ENCODE data around the gene LSM14B.
"Not testable (repeated sequence)": the region's sequence is repeated elsewhere in the genome, so short reads cannot be mapped to it uniquely, and the experiment has no call there.

Gene LSM14B

DNA sequence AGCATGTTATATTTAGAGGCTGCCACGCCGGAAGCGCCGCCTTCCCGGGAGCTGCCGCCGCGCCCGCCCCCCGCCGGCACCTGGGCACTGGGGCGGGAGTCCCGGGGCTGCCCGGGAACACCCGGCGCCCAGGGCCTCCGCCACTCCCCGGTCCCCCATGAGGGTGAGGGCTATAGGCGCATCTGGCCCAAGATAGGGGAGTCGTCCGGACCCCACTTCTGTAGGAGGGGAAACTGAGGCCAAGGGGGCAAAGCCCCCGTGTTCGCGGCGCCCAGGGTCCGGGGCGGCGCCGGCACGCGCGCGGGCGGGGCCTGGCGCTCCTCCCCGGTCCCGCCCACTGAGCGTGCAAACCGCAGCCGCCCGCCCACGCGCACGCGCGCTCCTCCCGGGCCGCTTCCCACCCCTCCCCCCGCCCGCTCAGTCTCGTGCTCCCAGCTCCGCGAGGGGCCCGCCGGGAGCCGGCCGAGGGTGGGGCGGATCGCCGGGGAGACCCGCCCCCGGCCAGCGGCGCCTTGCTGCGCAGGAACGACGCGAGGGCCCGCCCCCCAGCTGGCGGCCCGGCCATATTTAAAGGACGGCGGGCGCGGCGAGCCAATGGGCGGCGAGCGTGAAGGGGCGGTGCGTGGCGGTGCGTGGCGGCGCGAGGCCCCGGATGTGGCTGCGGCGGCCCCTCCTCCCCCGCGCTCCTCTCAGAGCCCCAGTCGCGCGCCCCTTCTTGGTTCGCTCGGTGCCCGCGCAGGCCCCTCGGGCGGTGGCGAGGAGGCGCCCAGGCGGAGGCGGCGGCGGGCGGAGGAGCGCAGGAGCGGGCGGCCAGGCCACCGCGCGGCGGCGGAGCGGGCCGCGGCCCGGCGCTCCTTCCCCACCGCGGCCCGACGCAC is at the start of gene LSM14B:
LSM14B (plus strand) TSS at position 700 of the 878 bp plus-strand sequence. CDS start 192 bp downstream, outside the sequence.
- DNase-seq = peak; percentile 99

DNA sequence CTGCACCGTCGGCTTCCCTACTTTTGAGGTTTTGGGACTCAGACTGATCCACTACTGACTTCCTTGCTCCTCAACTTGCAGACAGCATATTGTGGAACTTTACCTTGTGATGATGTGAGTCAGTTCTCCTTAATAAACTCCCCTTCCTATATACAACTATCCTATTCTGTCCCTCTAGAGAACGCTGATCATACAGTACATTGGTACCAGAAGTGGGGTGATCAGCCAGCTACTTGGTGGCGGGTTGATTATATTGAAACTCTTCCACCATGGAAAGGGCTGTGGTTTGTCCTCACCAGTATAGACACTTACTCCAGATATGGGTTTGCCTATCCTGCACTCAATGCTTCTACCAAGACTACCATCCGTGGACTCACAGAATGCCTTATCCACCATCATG is 49.0 kb upstream of the LSM14B start:
- DNase-seq = no peak

DNA sequence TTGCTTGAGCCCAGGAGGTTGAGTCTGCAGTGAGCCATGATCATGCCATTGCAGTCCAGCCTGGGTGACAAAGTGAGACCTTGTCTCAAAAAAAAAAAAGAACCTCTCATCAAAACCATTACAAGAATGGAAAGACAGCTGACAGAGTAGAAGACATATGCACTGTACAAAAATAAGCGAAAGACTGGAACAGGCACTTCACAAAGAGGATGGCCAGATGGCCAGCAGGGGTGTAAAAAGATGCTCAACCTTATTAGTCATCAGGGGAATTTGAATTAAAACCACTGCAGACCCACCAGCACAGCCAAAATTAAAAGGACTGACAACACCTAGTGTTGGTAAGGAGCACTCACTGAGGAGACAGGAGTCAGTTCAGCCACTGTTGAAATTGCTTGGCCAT is 43.1 kb upstream of the LSM14B start:
- DNase-seq = no peak

DNA sequence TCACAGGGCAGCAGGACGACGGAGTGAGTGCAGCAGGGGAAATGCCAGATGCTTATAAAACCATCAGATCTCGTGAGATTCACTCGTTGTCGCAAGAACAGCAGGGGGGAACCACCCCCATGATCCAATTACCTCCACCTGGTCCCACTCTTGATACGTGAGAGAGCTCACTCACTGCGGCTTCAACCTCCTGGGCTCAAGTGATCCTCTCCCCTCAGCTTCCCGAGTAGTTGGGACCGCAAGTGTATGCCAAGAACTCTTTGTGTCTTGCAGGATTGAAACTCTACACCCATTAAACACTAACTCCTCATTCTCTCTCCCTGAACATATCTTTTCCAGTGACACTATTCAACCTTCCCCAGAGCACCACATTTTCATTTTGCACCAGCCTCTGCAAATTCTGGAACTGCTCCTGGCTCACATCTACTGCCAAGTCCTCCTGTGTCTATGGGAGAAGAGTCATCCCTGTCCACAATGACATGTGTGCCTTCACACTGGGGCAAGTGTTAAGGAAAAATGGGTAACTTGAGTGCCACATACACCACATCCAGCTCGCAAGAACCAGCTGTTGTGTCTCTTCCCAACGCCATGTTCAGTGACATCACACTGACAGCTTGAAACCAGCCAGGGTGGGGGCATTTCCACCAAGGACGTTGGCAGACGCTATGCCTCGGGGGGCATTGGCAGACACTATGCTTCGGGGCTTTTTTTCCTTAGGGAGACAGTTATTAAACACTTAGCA is 41.9 kb upstream of the LSM14B start:
- DNase-seq = no peak

DNA sequence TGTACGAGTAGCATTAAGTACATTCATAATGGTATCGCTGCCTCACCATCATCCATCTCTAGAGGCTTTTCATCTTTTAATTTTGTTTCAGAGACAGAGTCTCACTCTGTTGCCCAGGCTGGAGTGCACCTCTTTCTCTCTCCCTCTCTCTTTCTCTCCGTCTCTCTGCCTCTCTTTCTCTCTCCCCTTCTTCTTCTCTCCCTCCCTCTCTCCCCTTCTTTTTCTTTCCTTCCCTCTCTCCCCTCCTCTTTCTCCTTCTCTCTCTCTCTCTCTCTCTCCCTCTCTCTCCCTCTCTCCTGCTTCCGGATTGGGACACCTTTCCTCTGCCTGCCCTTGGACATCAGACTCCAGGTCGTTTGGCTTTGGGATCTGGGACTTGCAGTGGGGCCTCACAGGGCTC is 39.0 kb upstream of the LSM14B start:
- DNase-seq = no peak

DNA sequence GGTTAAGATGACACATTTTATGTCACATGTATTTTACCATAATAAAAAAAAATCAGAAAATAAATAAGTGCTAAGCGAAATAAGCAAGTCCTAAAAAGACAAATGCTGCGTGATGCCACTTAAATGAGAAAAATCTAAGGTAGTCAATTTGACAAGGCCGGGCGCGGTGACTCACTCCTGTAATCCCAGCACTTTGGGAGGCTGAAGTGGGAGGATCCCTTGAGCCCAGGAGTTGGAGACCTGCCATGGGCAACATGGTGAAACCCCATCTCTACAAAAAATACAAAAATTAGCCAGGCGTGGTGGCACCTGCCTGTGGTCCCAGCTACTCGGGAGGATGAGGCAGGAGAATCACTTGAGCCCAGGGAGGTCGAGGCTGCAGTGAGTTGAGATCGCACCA is 38.1 kb upstream of the LSM14B start:
- not testable (repeated sequence) for DNase-seq

DNA sequence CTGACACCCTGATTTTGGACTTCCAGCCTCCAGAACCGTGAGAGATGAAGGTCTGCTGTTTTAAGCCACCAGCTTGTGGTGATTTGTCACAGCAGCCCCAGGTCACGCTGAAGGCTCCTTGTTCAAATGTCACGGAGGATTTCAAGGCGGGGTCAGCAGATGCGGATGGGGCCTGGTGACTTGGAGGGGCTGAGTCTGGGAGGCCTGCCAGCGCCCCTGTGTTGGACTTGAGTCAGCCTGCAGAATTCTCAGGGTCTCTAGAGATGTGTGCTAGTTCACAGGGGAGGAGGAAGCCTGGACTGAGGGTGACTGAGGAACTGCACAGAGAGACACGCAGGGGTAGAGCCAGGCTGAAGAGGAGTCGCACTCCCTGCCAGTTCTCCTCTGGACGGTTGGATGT is 37.1 kb upstream of the LSM14B start:
- no peak for DNase-seq

DNA sequence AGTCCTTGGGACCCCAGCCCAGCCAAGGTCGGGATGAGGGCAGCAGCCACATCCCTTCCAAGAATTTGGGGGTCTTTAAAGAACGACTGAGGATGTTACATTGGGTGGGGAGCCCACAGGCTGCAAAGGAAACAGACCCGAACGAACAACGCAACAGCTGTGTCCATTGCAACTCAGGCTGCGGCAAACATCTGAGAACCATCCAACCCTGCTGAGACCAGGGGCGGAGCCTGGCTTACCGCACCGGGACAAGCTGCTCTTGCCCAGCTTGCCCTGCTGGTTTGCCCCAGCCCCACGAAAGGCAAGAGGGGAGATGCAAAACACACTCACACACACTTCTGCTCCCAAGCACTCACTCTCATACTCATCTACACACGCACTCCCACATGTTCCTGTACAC is 35.0 kb upstream of the LSM14B start:
- no peak for DNase-seq

DNA sequence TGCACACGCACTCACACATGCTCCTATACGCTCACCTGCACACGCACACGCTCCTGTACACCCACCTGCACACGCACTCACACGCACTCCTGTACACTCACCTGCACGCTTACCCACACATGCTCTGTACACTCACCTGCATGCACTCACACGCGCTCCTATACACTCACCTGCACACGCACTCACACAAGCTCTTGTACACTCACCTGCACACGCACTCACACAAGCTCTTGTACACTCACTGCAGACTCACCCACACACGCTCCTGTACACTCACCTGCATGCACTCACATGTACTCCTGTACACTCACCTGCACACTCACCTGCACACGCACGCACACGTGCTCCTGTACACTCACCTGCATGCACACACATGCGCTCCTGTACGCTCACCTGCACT is 34.6 kb upstream of the LSM14B start:
- DNase-seq = no peak

DNA sequence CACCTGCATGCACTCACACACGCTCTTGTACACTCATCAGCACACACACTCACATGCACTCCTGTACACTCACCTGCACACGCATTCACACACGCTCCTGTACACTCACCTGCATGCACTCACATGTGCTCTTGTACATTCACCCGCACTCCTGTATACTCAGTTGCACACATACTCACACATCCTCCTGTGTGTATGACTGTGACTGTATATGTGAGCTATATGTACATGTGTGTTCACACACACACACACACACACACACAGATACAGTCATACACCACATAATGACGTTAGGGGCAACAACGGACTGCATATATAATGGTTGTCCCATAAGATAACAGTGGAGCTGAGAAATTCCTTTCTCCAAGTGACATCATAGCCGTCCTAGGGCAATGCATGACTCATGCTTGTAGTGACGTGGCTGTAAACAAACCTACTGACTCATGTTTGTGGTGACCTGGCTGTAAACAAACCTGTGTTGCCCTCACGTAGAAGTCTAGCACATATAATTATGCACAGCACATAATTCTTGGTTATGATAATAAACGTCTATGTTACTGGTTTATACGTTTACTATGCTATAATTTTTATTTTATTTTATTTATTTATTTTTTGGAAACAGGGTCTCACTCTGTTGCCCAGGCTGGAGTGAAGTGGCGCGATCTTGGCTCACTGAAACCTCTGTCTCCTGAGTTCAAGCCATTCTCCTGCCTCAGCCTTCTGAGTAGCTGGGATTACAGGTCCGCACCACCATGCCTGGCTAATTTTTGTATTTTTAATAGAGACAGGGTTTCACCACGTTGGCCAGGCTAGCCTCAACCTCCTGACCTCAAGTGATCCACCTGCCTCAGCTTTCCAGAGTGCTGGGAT is 33.8 kb upstream of the LSM14B start:
- DNase-seq = peak; percentile 22

DNA sequence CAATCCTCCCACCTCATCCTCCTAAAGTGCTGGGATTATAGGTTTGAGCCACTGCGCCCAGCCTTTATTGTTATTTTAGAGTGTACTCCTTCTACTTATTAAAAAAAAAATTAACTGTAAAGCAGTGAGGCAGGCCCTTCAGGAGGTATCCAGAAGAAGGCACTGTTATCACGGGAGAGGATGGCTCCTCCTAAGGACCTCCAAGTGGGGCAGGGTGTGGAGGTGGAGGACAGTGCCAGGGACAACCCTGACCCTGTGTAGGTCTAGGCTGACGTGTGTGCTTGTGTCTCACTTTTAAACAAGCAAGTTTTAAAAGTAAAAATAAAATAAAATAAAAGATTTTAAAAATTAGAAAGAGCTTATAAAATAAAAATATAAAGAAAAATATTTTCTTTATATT is 32.9 kb upstream of the LSM14B start:
- DNase-seq = peak; percentile 8

DNA sequence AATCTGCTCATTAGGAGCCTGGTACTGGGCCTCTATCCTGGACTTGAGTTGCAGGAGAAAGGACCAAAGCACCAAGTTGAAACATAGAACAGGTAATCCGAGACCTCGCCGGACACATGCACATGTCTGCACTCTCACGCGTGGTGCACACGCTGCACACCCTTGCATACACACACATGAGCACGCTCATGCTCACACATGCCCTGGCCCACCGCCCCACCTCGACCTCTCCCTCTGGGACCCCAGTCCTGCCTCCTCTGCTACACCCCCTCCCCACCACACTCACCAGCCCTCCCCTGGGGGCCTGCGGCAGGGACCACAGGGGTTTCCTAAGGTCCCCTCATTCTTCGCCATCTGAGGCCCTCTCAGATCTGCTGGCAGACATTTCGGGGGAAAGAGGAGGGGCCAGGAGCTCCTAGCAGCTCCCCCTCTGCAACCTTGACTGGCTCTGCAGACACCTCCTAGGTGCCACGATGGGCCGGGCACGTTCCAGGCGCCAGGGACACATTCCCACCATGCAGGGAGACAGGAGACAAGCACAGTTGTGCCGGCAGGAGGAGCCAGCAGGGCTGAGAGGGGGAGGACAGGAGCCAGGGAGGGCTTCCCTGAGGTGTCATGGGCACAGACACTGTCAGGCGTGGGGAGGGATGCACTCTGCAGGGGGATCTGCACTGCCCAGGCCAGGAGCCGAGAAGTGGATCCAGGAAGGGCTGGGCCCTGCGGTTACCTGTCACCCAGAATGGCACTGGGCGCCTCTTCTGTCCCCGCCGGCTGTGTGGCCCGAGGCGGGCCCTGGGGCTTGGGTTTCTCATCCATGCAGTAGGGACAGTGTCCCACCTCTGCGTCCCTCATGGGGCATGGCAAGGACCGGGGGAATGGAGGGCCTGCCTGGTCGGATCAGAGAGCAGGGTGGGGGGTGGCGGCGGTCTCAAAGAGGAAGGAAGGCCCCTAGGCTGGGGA is 25.6 kb upstream of the LSM14B start:
- no peak for DNase-seq

DNA sequence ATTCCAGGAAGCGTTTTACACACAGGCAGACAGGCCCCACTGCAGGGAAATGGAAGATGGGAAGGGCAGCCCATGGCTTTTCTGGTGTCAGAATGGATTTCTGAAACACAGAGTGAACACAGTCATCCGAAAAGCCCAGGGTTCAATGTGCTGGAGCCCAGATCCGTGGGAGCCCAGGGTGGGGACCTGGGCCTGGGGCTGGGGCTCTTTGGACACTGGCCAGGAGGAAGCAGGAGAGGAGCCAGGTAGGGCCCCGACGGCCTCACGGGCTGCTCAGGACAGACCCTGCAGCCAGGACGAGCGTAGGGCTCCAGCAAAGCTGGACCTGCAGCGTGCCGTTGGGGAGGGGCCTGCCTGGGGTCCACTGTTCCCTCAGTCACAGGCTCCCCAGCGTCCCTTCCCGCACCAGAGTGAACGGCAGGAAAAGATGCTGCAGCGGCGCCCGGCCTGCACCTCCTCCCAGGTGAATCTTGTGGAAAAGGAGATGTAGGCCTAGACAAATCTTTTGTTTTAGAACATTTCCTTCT is 24.3 kb upstream of the LSM14B start:
- DNase-seq = no peak

DNA sequence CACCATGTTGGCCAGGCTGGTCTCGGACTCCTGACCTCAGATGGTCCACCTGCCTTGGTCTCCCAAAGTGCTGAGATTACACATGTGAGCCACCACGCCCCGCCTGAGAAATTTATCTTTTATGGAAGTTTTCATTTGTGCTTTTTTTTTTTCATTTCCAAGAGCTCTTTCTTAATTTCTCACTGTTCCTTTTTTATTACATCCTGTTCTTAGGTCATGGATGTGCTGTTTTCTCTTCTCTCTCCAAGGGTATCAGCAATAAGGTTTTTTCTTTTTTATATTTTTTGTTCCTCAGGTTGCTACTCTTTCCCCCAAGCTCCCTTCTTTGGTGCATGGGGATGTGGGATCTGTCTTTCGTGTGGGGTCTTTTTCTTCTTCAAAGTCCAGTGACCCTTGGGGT is 21.2 kb upstream of the LSM14B start:
- DNase-seq = no peak

DNA sequence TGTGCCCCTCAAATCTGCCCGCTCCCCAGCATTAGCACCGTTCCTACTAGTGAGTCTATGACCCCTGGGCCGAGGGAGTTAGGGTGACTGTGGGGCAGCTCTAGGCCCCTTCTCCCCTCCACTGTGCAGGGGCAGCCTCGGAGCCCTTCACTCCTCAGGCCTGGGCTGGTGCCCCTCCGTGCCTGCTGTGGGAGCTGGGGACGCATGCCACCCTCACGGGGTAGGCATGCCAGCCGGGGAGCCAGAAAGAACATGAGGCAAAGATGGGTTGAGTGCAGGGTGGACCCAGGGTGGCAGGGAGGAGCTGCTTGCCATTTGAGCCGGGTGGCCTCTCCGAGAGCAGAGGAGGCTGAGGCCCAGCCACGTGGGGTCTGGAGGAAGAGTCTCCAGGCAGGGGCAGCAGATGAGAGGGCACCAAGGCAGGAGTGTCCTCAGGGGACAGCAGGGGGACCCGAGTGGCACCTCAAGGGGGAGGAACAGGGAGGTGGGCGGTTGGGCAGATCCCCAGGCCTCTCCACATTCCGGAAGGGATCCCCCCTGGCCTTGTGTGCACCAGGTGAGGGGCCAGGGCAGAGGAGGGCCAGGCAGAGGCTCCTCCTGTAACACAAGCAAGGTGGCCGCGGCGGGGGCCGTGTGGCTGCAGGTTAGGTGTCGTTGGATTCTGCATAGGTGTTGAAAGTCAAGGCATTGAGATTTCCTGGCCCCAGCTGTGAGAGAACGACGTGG is 18.6 kb upstream of the LSM14B start:
- no peak for DNase-seq

DNA sequence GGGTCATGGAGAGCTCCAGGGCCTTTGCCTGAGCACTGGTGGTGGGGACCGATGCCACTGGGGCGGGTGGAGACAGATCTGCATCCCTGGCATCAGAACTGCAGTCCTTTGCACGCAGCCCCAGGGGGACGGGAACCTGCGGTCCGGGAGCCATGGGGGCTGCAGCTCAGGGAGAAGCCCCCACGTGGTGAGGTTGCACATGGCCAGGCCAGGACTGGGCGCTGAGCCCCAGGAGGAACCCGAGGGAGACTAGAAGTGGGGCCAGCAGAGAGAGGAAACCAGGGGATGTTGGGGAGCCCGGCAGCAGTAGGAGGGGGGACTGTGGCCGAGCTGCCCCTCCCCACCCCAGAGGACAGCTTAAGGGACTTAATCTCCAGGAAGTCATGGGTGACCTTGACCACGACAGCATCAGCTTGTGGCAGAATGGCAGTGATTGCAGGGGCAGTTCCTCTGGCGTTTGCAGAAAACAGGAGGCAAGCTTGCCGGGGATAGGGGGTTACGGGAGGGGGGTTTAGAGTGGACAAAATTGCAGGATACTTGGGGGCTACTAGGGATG is 18.0 kb upstream of the LSM14B start:
- no peak for DNase-seq

DNA sequence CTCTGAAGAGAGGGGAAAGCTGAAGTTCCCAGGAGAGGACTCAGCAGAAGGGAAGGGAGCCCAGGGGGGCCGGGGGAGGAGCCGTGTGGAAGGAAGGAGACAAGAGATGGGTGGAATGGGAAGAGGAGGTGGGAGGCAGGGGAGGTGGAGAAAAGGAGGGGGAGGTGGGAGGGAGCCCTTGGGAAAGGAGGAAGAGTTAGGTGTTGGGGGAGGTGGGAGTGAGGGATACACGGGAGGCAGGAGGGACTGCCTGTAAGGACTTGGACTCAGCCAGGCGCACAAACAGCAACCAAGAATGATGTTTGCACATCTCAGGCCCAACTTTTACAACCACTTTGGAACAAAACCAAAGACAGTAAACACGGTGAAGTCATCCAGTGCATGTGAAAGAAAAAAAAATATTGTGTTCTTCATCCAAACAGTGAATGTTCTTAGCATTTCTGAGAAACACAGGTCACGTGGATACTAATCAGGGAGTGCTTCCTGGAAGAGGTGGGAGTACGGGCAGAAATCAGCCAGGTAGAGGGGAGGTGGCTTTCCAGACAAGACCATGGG is 17.4 kb upstream of the LSM14B start:
- no peak for DNase-seq

DNA sequence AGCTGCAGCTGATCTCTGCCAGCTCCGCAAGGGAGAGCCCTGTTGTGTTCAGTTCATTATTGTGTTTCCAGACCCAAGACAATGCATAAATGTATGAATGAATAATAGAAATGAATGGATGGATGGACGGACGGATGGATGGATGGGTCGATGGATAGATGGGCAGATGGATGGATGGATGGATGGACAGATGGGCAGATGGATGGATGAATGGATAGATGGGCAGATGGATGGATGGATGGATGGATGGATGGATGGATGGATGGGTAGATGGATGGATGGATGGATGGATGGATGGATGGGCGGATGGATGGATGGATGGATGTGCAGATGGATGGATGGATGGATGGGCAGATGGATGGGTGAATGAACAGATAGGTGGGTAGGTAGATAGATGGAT is 16.7 kb upstream of the LSM14B start:
- no peak for DNase-seq

DNA sequence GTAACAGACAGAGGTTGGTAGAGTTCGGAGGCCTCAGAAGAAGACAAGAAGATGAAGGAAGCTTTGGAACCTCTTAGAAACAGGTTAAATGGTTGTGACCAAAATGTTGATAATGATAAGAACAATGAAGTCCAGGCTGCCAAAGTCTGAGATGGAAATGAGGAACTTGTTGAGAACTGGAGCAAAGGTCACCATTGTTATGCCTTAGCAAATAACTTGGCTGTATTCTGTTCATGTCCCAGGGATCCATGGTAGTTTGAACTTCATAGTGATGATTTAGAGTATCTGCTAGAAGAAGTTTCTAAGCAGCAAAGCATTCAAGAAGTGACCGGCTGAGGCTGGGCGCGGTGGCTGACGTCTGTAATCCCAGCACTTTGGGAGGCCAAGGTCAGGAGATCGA is 11.1 kb upstream of the LSM14B start:
- DNase-seq = peak; percentile 18

DNA sequence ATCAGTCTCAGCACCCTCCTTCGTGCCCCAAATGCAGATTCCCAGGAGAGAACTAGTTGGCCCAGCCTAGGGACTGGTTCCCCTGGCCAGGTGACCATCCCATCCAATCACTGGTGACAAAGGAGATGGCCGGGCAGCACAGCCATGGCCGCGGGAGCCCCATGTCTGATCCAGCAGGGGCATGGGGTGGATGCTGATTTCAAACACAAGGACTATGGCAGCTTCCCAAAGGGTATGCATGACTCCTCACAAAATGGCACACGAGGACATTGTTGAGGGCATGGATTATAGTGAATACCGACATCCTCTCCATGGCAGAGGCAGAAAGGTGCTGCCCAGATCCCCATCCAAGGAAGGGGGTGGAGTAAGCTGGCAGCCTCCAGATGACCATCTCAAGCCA is 9.9 kb upstream of the LSM14B start:
- DNase-seq = no peak

Measured in hematopoietic multipotent progenitor cell treated with erythropoietin and hydrocortisone succinate and interleukin-3 and kit ligand, for 4 days (in vitro differentiated cells).